HFF-Myc (cell line): ENCODE results near the gene XKR3.
"Not testable (repeated sequence)": the region's sequence is repeated elsewhere in the genome, so short reads cannot be mapped to it uniquely, and the experiment has no call there.

Source experiments
- DNase-seq: peaks from one replicate; pipeline ENCODE4 v3.0.0-alpha.2; 2011; ENCODE audit warnings: low read depth; ENCODE audit errors: extremely low read depth
- H3K4me3 ChIP-seq: replicated peaks from 2 replicates; pipeline ENCODE4 v1.5.1; 2011; ENCODE audit warnings: low read depth, mild to moderate bottlenecking, control low read depth, low read length
- TF ChIP-seq, protein P1 (sequence below): IDR thresholded peaks from 2 replicates; pipeline ENCODE4 v1.5.1; 2012; ENCODE audit warnings: mild to moderate bottlenecking, low read depth, low read length, control low read depth; ENCODE audit errors: missing control alignments

XKR3 gene

GRCh38 chr22:16806401-16806800 lies 18.8 kb downstream of the XKR3 start:
- no peak overlapping the region for H3K4me3 ChIP-seq
- TF ChIP-seq, protein P1, sequence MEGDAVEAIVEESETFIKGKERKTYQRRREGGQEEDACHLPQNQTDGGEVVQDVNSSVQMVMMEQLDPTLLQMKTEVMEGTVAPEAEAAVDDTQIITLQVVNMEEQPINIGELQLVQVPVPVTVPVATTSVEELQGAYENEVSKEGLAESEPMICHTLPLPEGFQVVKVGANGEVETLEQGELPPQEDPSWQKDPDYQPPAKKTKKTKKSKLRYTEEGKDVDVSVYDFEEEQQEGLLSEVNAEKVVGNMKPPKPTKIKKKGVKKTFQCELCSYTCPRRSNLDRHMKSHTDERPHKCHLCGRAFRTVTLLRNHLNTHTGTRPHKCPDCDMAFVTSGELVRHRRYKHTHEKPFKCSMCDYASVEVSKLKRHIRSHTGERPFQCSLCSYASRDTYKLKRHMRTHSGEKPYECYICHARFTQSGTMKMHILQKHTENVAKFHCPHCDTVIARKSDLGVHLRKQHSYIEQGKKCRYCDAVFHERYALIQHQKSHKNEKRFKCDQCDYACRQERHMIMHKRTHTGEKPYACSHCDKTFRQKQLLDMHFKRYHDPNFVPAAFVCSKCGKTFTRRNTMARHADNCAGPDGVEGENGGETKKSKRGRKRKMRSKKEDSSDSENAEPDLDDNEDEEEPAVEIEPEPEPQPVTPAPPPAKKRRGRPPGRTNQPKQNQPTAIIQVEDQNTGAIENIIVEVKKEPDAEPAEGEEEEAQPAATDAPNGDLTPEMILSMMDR: no peak
- DNase-seq: no peak

DNA sequence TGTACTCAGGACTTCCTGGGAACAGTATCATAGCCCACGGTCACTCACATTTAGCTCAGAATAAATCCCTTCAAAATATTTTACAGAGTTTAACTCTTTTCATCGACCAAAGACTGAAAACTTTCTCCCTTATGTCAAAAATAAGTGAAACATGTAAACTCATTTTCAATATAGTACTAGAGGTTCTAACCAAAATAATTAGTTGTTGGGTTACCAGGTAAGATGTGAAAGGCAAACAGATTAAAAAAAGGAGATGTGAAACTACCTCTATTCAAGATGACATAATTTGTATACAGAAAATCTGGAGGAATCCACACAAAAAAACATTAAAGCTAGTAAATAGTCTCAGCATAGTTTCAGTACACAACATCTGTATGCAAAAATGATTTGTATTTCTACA lies 20.3 kb downstream of the XKR3 start:
- TF ChIP-seq, protein P1: no peak
- no peak for DNase-seq
- H3K4me3 ChIP-seq: no peak overlapping the region

DNA sequence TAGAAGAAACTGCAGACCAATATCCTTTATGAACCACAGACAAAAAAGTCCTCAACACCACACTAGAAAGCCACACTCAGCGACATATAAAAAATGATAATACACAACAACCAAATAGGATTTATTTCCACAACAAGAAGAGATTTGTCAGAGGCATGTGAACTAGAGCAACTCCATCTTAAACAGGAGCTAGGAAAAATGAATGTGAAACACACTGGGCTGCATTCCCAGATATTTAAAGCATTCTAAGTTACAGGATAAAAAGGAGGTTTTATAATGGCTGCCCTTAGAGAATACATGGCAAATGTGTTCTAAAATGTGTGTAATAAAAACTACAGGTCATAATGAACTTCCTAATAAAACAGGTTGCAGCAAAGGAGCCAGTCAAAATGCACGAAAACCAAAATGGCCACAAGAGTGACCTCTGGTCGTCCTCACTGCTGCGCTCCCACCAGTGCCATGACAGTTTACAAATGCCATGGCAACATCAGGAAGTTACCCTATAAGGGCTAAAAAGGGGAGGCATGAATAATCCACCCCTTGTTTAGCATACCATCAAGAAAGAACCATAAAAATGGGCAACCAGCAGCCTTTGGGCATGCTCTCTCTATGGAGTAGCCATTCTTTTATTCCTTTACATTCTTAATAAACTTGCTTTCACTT lies 21.8 kb downstream of the XKR3 start:
- TF ChIP-seq, protein P1: no peak
- no peak for DNase-seq
- H3K4me3 ChIP-seq: no peak overlapping the region

DNA sequence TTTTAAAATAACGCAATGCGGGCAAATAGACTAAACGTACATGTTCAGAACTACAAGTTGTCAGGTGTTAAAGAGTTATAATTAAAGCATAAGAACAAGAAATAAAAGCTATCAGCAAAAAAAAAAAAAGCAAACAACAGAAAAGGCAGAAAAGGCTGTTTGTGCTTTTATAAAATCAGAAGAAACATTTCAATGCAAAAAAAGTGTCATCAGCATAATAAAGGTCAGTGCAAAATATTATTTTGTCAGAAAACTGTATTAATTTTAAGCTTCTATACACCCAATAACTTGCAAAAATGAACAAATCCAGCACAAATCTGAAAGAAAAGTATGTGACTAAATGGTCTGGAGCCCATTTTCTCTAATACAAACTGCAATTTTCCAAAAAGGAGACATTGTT lies 23.6 kb downstream of the XKR3 start:
- TF ChIP-seq, protein P1: no peak
- DNase-seq: no peak
- H3K4me3 ChIP-seq: no peak overlapping the region

GRCh38 chr22:16801088-16801487 lies 24.1 kb downstream of the XKR3 start:
- DNase-seq: no peak
- TF ChIP-seq, protein P1: no peak
- H3K4me3 ChIP-seq: no peak overlapping the region

DNA sequence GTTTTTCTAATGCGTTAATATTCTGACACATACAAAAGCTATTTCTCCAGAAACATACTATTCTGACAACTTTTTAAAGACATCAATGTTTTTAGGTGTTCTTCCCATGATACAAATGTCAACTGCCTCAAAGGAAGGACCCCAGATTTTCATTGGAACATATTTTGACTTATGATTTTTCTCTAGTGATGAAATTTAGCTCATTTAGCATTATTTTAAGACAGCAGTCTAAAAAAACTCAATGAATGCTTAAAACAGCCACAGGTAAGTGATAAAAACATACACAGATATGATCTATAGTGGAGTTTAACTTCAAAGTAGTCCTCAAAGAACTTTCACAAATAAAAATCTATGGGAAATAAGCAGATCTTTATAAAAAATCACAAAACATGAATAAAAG lies 24.9 kb downstream of the XKR3 start:
- DNase-seq: no peak
- no peak overlapping the region for H3K4me3 ChIP-seq
- TF ChIP-seq, protein P1: no peak

DNA sequence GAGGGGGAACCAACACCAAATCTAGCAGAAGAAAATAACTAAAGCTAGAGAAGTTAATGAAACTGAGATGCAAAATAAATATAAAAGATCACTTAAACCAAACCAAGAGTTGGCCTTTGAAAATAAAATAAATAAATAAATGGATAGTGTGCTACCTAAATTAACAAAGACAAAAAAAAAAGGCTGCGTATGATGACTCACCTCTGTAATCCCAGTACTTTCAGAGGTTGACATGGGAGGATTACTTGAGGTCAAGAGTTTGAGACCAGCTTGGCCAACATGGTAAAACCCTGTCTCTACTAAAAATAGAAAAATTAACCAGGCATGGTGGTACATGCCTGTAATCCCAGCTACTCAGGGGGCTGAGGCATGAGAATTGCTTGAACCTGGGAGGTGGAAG lies 29.7 kb downstream of the XKR3 start:
- not testable (repeated sequence) for H3K4me3 ChIP-seq, DNase-seq
